SK-N-MC (cell line): Measurements from ENCODE around the gene DTX2.
"Not testable (repeated sequence)": the region's sequence is repeated elsewhere in the genome, so short reads cannot be mapped to it uniquely, and the experiment has no call there.

Experiments used
- DNase-seq: peaks from one replicate; pipeline ENCODE4 v3.0.0-alpha.2; 2011; ENCODE audit warnings: low read depth, low spot score
- H3K27ac ChIP-seq: fragments of 200-600 bp; sonication (generic); 2 replicates; pipeline ENCODE4 v1.5.1; 2016; ENCODE audit warnings: mixed run types
- H3K36me3 ChIP-seq: fragments of 200-600 bp; sonication (generic); 2 replicates; pipeline ENCODE4 v1.6.1; 2017; ENCODE audit warnings: antibody characterized with exemption, low read length, mixed read lengths; ENCODE audit not compliant: insufficient read depth
- H3K4me3 ChIP-seq: fragments of 200-600 bp; sonication (generic); 2 replicates; pipeline ENCODE4 v1.5.1; 2016
- H3K9ac ChIP-seq: fragments of 200-600 bp; sonication (generic); 2 replicates; pipeline ENCODE4 v1.8.0; 2017; ENCODE audit warnings: mixed run types, mixed read lengths; ENCODE audit not compliant: insufficient read length
- H3K9me3 ChIP-seq: fragments of 200-600 bp; sonication (generic); 2 replicates; pipeline ENCODE4 v1.6.1; 2017; ENCODE audit warnings: low read depth, mild to moderate bottlenecking, antibody characterized with exemption, low read length, moderate library complexity, mixed read lengths

The DTX2 gene

DNA sequence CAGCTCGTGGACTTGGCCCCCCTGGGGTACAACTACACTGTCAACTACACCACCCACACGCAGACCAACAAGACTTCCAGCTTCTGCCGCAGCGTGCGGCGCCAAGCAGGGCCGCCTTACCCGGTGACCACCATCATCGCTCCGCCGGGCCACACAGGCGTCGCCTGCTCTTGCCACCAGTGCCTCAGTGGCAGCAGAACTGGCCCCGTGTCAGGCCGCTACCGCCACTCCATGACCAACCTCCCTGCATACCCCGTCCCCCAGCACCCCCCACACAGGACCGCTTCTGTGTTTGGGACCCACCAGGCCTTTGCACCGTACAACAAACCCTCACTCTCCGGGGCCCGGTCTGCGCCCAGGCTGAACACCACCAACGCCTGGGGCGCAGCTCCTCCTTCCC lies 21.2 kb downstream of the DTX2 start:
- H3K9ac ChIP-seq, DNase-seq, H3K27ac ChIP-seq, H3K4me3 ChIP-seq, H3K36me3 ChIP-seq, H3K9me3 ChIP-seq: not testable (repeated sequence)

- H3K4me3 ChIP-seq, DNase-seq, H3K27ac ChIP-seq, H3K9me3 ChIP-seq, H3K36me3 ChIP-seq, H3K9ac ChIP-seq: not testable (repeated sequence)
Measured at GRCh38 chr7:76483081-76483480, 21.6 kb downstream of the DTX2 start.

DNA sequence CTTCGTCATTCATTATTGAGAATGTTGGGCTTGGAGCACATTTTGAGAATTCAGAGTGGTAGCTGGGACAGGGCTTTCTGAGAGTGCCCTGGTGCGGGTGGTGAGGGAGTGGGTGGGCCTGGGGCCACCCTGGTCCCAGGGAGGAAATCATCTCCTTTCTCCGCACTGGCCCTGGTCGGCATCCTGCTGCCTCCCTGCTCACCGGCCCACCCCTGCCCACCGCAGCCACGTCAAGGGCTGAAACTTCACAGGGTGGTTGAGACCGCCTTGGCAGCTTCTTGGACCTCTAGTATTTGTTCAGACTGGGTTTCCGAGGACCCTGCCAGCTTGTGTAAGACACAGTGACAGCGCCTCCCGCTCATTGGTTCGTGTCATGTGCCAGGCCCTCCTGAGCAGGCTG lies 22.9 kb downstream of the DTX2 start:
- not testable (repeated sequence) for H3K27ac ChIP-seq, H3K36me3 ChIP-seq, H3K9ac ChIP-seq, H3K4me3 ChIP-seq, H3K9me3 ChIP-seq, DNase-seq

DNA sequence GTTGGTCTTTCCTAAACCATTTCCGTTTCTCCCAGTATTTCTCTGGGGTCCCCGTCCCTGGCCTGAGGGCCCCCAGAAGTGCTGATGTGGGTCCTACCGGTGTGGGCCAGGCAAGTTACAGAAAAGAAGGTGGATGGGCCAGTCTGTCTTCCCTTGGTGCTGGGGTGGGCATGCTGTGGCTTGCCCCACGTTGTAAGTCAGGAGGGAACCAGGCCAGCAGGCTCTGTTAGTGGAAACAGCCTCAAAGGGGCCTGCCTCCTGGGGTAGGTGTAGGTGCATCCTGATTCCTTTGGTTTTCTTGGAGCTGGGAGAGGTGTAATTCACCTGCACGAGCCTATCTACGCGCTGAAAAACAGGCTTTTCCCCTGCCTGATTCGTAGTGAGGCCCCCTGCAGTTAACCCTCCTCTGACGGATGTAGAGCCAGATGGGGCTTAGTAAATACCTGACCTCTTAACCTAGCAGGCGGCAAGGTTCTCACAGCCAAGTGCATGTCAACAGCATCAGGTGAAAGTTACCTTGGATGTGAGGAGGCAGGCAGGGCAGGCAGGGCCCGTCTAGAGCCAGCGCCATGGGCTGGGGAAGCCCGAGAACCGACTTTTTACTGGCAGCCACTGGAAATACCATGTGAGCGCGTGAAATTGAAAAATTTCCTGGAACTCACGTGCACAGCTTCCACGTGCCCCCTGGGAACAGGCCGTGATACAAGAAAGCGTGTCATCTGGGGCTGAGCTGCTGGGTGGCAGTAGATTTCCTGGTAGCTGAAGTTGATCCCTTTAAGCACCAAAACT lies 24.5 kb downstream of the DTX2 start:
- not testable (repeated sequence) for H3K9ac ChIP-seq, H3K27ac ChIP-seq, H3K4me3 ChIP-seq, DNase-seq, H3K9me3 ChIP-seq, H3K36me3 ChIP-seq

- not testable (repeated sequence) for H3K36me3 ChIP-seq, H3K27ac ChIP-seq, H3K9me3 ChIP-seq, DNase-seq, H3K4me3 ChIP-seq, H3K9ac ChIP-seq
Measured at GRCh38 chr7:76486618-76487017, 25.1 kb downstream of the DTX2 start.

- not testable (repeated sequence) for H3K9ac ChIP-seq, DNase-seq, H3K4me3 ChIP-seq, H3K27ac ChIP-seq, H3K36me3 ChIP-seq, H3K9me3 ChIP-seq
Measured at GRCh38 chr7:76487969-76488368, 26.5 kb downstream of the DTX2 start.

DNA sequence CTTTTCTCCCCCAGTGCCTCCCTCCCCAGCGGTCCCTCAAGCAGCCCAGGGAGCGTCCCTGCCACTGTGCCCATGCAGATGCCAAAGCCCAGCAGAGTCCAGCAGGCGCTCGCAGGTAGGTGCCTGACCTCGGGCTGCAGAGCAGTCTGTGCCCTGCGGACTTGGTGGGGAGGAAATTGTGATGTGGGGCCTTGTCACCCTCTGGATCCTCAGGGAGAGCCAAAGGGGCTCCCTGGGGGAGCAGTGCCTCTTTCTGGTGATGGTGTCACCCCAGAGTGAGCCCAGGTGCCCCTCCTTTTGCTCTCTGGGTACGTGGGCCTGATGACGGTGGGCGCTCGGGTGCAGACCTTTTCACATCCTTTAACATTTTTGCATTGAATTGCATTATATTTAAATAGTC lies 30.6 kb downstream of the DTX2 start:
- not testable (repeated sequence) for H3K4me3 ChIP-seq, DNase-seq, H3K9ac ChIP-seq, H3K27ac ChIP-seq, H3K36me3 ChIP-seq, H3K9me3 ChIP-seq

- not testable (repeated sequence) for DNase-seq, H3K9me3 ChIP-seq
Measured at GRCh38 chr7:76495717-76496116, 34.2 kb downstream of the DTX2 start.

GRCh38 chr7:76497918-76498582 lies 36.5 kb downstream of the DTX2 start:
- not testable (repeated sequence) for H3K27ac ChIP-seq

More at GRCh38 chr7:76495717-76496116, 34.2 kb downstream of the DTX2 start:
- H3K4me3 ChIP-seq, H3K9ac ChIP-seq, H3K27ac ChIP-seq, H3K36me3 ChIP-seq: not testable (repeated sequence)

GRCh38 chr7:76498583-76499200 lies 37.2 kb downstream of the DTX2 start:
- H3K9ac ChIP-seq, DNase-seq, H3K36me3 ChIP-seq, H3K27ac ChIP-seq, H3K9me3 ChIP-seq, H3K4me3 ChIP-seq: not testable (repeated sequence)

More at GRCh38 chr7:76497918-76498582, 36.5 kb downstream of the DTX2 start:
- not testable (repeated sequence) for H3K9me3 ChIP-seq, DNase-seq, H3K36me3 ChIP-seq, H3K9ac ChIP-seq, H3K4me3 ChIP-seq

- not testable (repeated sequence) for H3K4me3 ChIP-seq, H3K9ac ChIP-seq, H3K9me3 ChIP-seq, H3K36me3 ChIP-seq, DNase-seq, H3K27ac ChIP-seq
Measured at GRCh38 chr7:76499201-76499923, 37.9 kb downstream of the DTX2 start.

- H3K9ac ChIP-seq, H3K36me3 ChIP-seq, H3K4me3 ChIP-seq, H3K9me3 ChIP-seq, H3K27ac ChIP-seq, DNase-seq: not testable (repeated sequence)
Measured at GRCh38 chr7:76499924-76500241, 38.4 kb downstream of the DTX2 start.

DNA sequence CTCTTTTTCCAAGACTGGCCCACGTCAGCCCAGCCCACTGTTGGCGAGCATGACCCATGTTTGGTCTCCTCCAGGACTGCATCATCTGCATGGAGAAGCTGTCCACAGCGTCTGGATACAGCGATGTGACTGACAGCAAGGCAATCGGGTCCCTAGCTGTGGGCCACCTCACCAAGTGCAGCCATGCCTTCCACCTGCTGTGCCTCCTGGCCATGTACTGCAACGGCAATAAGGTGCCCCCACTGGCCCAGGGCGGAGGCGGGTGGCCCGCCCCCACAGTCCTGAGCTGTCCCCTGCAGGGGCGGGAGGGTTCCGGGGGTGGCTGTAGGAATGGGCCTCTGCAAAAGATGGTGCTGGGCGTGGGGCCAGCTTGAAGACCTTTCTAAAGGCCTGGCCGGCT lies 40.7 kb downstream of the DTX2 start:
- H3K4me3 ChIP-seq, H3K9me3 ChIP-seq, H3K36me3 ChIP-seq, H3K9ac ChIP-seq, H3K27ac ChIP-seq, DNase-seq: not testable (repeated sequence)

- H3K9ac ChIP-seq, H3K36me3 ChIP-seq, H3K9me3 ChIP-seq, H3K27ac ChIP-seq, DNase-seq, H3K4me3 ChIP-seq: not testable (repeated sequence)
Measured at GRCh38 chr7:76502836-76503235, 41.3 kb downstream of the DTX2 start.
